HL-60 (cell line): Measurements from ENCODE around the gene TMEM235.

Experiments
- GABPA ChIP-seq: IDR thresholded peaks from 2 replicates; pipeline ENCODE4 v1.6.1; 2012; ENCODE audit warnings: low read depth
- POLR2AphosphoS5 ChIP-seq: IDR thresholded peaks from 2 replicates; pipeline ENCODE4 v1.6.1; 2012; ENCODE audit warnings: low read depth
- TF ChIP-seq, protein P1 (sequence below): IDR thresholded peaks from one replicate; pipeline ENCODE4 v1.5.1; 2011; ENCODE audit warnings: low read length, control low read depth, inconsistent platforms; ENCODE audit not compliant: insufficient read depth
- TF ChIP-seq, protein P2 (sequence below): IDR thresholded peaks from 2 replicates; pipeline ENCODE4 v1.6.1; 2012; ENCODE audit warnings: low read depth; ENCODE audit not compliant: insufficient replicate concordance

DNA sequence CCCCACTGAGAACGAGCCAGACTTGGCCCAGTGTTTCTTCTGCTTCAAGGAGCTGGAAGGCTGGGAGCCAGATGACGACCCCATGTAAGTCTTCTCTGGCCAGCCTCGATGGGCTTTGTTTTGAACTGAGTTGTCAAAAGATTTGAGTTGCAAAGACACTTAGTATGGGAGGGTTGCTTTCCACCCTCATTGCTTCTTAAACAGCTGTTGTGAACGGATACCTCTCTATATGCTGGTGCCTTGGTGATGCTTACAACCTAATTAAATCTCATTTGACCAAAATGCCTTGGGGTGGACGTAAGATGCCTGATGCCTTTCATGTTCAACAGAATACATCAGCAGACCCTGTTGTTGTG is 16.7 kb upstream of the TMEM235 start:
- TF ChIP-seq, protein P1, sequence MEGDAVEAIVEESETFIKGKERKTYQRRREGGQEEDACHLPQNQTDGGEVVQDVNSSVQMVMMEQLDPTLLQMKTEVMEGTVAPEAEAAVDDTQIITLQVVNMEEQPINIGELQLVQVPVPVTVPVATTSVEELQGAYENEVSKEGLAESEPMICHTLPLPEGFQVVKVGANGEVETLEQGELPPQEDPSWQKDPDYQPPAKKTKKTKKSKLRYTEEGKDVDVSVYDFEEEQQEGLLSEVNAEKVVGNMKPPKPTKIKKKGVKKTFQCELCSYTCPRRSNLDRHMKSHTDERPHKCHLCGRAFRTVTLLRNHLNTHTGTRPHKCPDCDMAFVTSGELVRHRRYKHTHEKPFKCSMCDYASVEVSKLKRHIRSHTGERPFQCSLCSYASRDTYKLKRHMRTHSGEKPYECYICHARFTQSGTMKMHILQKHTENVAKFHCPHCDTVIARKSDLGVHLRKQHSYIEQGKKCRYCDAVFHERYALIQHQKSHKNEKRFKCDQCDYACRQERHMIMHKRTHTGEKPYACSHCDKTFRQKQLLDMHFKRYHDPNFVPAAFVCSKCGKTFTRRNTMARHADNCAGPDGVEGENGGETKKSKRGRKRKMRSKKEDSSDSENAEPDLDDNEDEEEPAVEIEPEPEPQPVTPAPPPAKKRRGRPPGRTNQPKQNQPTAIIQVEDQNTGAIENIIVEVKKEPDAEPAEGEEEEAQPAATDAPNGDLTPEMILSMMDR, result no peak
- TF ChIP-seq POLR2AphosphoS5, result no peak
- no peak for TF ChIP-seq GABPA
- TF ChIP-seq, protein P2, sequence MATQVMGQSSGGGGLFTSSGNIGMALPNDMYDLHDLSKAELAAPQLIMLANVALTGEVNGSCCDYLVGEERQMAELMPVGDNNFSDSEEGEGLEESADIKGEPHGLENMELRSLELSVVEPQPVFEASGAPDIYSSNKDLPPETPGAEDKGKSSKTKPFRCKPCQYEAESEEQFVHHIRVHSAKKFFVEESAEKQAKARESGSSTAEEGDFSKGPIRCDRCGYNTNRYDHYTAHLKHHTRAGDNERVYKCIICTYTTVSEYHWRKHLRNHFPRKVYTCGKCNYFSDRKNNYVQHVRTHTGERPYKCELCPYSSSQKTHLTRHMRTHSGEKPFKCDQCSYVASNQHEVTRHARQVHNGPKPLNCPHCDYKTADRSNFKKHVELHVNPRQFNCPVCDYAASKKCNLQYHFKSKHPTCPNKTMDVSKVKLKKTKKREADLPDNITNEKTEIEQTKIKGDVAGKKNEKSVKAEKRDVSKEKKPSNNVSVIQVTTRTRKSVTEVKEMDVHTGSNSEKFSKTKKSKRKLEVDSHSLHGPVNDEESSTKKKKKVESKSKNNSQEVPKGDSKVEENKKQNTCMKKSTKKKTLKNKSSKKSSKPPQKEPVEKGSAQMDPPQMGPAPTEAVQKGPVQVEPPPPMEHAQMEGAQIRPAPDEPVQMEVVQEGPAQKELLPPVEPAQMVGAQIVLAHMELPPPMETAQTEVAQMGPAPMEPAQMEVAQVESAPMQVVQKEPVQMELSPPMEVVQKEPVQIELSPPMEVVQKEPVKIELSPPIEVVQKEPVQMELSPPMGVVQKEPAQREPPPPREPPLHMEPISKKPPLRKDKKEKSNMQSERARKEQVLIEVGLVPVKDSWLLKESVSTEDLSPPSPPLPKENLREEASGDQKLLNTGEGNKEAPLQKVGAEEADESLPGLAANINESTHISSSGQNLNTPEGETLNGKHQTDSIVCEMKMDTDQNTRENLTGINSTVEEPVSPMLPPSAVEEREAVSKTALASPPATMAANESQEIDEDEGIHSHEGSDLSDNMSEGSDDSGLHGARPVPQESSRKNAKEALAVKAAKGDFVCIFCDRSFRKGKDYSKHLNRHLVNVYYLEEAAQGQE, result no peak
